Keratinocyte (primary cell): ENCODE data around the gene VAT1L.

Experiments used
- CTCF ChIP-seq, 3 experiments: IDR thresholded peaks in 1 of 3; conservative IDR thresholded peaks in 1 of 3; optimal IDR thresholded peaks in 1 of 3; 2 replicates in 2 of 3; 3 replicates in 1 of 3; pipeline versions ENCODE3 to v1.5.1; 2011; ENCODE audit warnings: low read length in 3 of 3, mild to moderate bottlenecking in 3 of 3, moderate library complexity in 2 of 3, control low read depth in 1 of 3, inconsistent platforms in 1 of 3; ENCODE audit not compliant: insufficient read depth in 2 of 3; ENCODE audit errors: extremely low read depth in 1 of 3
- EZH2 ChIP-seq: IDR thresholded peaks from one replicate; pipeline ENCODE4 v1.6.1; 2012; ENCODE audit warnings: inconsistent platforms, mild to moderate bottlenecking, low read length, moderate library complexity

GRCh38 chr16:77827032-77827431 lies 38.7 kb downstream of the VAT1L start:
- no peak for TF ChIP-seq CTCF (optimal IDR thresholded peaks at IDR 0.05 in 1 of 3, IDR thresholded peaks at IDR 0.05 in 1 of 3, conservative IDR thresholded peaks at IDR 0.05 in 1 of 3; ENCODE audit: extremely low read depth in 1 of 3, insufficient read depth in 2 of 3, low read length in 3 of 3)
- TF ChIP-seq EZH2 = no peak
